ENCODE data around the gene SLIT1. TPM values are rescaled to one million over a fixed set of nuclear protein-coding genes. Genes with fewer than 3 reads are reported as not detected.
"Not testable (repeated sequence)": the region's sequence is repeated elsewhere in the genome, so short reads cannot be mapped to it uniquely, and the experiment has no call there.

The SLIT1 gene
- polyA plus RNA-seq, 1 donor (not counting 4 experiments of a cell fraction or from before 2014, with no cell fraction given), result 0.01 TPM

- DNase-seq (ENCODE audit: low read depth, low spot score) (no peak), FAIRE-seq (no peak)
- H3K36me3 ChIP-seq (ENCODE audit: control insufficient read depth in 2 of 2, extremely low read depth in 1 of 2, insufficient read depth in 2 of 2, low read length in 2 of 2), result no peaks in the 10 kb centered on the region
- no peak overlapping the region for H3K4me3 ChIP-seq (ENCODE audit: control insufficient read depth in 2 of 3, extremely low read depth in 1 of 3, insufficient read depth in 2 of 3, low read depth in 1 of 3, low read length in 3 of 3)
- H3K9ac ChIP-seq (ENCODE audit: control insufficient read depth, extremely low read depth, insufficient read depth, low read length), result no peak overlapping the region
- H3K27ac ChIP-seq (ENCODE audit: control insufficient read depth, insufficient read depth, low read length), result no peak overlapping the region
- dilution Hi-C loops (cut with MboI; ENCODE audit: extremely low pct_ligation_motif_present, low sequenced_read_pairs), result no loop called here
- peaks cover 14% of the 10 kb centered on the region for H3K27me3 ChIP-seq (ENCODE audit: control insufficient read depth, extremely low read depth, insufficient read depth, low read length)
- H2AFZ ChIP-seq (ENCODE audit: control insufficient read depth, low read length), result no peak overlapping the region
- peaks cover 8% of the 10 kb centered on the region for H3K4me1 ChIP-seq (ENCODE audit: control insufficient read depth, extremely low read depth, insufficient read depth, low read length)
- H4K20me1 ChIP-seq (ENCODE audit: control insufficient read depth, extremely low read depth, insufficient read depth, low read length), result no peaks in the 10 kb centered on the region
- H3K9me3 ChIP-seq (ENCODE audit: control insufficient read depth, low read depth, low read length), result no peaks in the 10 kb centered on the region
- H3K79me2 ChIP-seq (ENCODE audit: control insufficient read depth, insufficient read depth, low read length), result no peaks in the 10 kb centered on the region
- peaks cover 3% of the 10 kb centered on the region for H3K9me1 ChIP-seq (ENCODE audit: control insufficient read depth, extremely low read depth, insufficient read depth, low read length)
- H3K4me2 ChIP-seq (ENCODE audit: control insufficient read depth, extremely low read depth, insufficient read depth, low read depth, low read length), result no peak overlapping the region
- no peak for TF ChIP-seq EZH2 (IDR thresholded peaks at IDR 0.05; ENCODE audit: low read length)
- no peak for TF ChIP-seq CTCF (optimal IDR thresholded peaks at IDR 0.05 in 1 of 3, IDR thresholded peaks at IDR 0.05 in 1 of 3, conservative IDR thresholded peaks at IDR 0.05 in 1 of 3; ENCODE audit: extremely low read depth in 1 of 3, insufficient read depth in 2 of 3, low read length in 3 of 3)
Measured at GRCh38 chr10:97086530-97086929, 99.2 kb downstream of the SLIT1 start.

- no peak for TF ChIP-seq EZH2 (IDR thresholded peaks at IDR 0.05; ENCODE audit: low read length)
- TF ChIP-seq CTCF (optimal IDR thresholded peaks at IDR 0.05 in 1 of 3, IDR thresholded peaks at IDR 0.05 in 1 of 3, conservative IDR thresholded peaks at IDR 0.05 in 1 of 3; ENCODE audit: extremely low read depth in 1 of 3, insufficient read depth in 2 of 3, low read length in 3 of 3), result no peak
- Histone ChIP-seq H3K4me2 (ENCODE audit: control insufficient read depth, extremely low read depth, insufficient read depth, low read depth, low read length) (no peak overlapping the region), H2AFZ (ENCODE audit: control insufficient read depth, low read length) (no peak overlapping the region), H3K9me3 (ENCODE audit: control insufficient read depth, low read depth, low read length) (no peaks in the 10 kb centered on the region), H3K9ac (ENCODE audit: control insufficient read depth, extremely low read depth, insufficient read depth, low read length) (no peak overlapping the region), H3K4me1 (ENCODE audit: control insufficient read depth, extremely low read depth, insufficient read depth, low read length) (no peaks in the 10 kb centered on the region), H3K79me2 (ENCODE audit: control insufficient read depth, insufficient read depth, low read length) (no peaks in the 10 kb centered on the region), H3K27ac (ENCODE audit: control insufficient read depth, insufficient read depth, low read length) (no peak overlapping the region), H3K36me3 (ENCODE audit: control insufficient read depth in 2 of 2, extremely low read depth in 1 of 2, insufficient read depth in 2 of 2, low read length in 2 of 2) (no peaks in the 10 kb centered on the region), H4K20me1 (ENCODE audit: control insufficient read depth, extremely low read depth, insufficient read depth, low read length) (peaks cover 4% of the 10 kb centered on the region), H3K9me1 (ENCODE audit: control insufficient read depth, extremely low read depth, insufficient read depth, low read length) (peaks cover 3% of the 10 kb centered on the region), H3K4me3 (ENCODE audit: control insufficient read depth in 2 of 3, extremely low read depth in 1 of 3, insufficient read depth in 2 of 3, low read depth in 1 of 3, low read length in 3 of 3) (no peak overlapping the region), H3K27me3 (ENCODE audit: control insufficient read depth, extremely low read depth, insufficient read depth, low read length) (peaks cover 3% of the 10 kb centered on the region)
- dilution Hi-C loops (cut with MboI; ENCODE audit: extremely low pct_ligation_motif_present, low sequenced_read_pairs), result no loop called here
- DNase-seq (ENCODE audit: low read depth, low spot score), result no peak
- FAIRE-seq, result no peak
Measured at GRCh38 chr10:97083228-97083829, 102.4 kb downstream of the SLIT1 start.

GRCh38 chr10:97082575-97082974, 103.2 kb downstream of the SLIT1 start:
- H3K9me1 ChIP-seq (ENCODE audit: control insufficient read depth, extremely low read depth, insufficient read depth, low read length), result not testable (repeated sequence)

More at GRCh38 chr10:97082575-97082974, 103.2 kb downstream of the SLIT1 start:
- FAIRE-seq; H3K36me3 ChIP-seq (ENCODE audit: control insufficient read depth in 2 of 2, extremely low read depth in 1 of 2, insufficient read depth in 2 of 2, low read length in 2 of 2); H3K4me2 ChIP-seq (ENCODE audit: control insufficient read depth, extremely low read depth, insufficient read depth, low read depth, low read length); dilution Hi-C loops (cut with MboI; ENCODE audit: extremely low pct_ligation_motif_present, low sequenced_read_pairs); H3K9ac ChIP-seq (ENCODE audit: control insufficient read depth, extremely low read depth, insufficient read depth, low read length); H3K27me3 ChIP-seq (ENCODE audit: control insufficient read depth, extremely low read depth, insufficient read depth, low read length); H3K9me3 ChIP-seq (ENCODE audit: control insufficient read depth, low read depth, low read length); H3K79me2 ChIP-seq (ENCODE audit: control insufficient read depth, insufficient read depth, low read length); H4K20me1 ChIP-seq (ENCODE audit: control insufficient read depth, extremely low read depth, insufficient read depth, low read length); DNase-seq (ENCODE audit: low read depth, low spot score); H2AFZ ChIP-seq (ENCODE audit: control insufficient read depth, low read length); H3K27ac ChIP-seq (ENCODE audit: control insufficient read depth, insufficient read depth, low read length); H3K4me1 ChIP-seq (ENCODE audit: control insufficient read depth, extremely low read depth, insufficient read depth, low read length); H3K4me3 ChIP-seq (ENCODE audit: control insufficient read depth in 2 of 3, extremely low read depth in 1 of 3, insufficient read depth in 2 of 3, low read depth in 1 of 3, low read length in 3 of 3): not testable (repeated sequence)

Measured in keratinocyte (primary cell).